ENCODE results near the gene IFI27L1.

DNA sequence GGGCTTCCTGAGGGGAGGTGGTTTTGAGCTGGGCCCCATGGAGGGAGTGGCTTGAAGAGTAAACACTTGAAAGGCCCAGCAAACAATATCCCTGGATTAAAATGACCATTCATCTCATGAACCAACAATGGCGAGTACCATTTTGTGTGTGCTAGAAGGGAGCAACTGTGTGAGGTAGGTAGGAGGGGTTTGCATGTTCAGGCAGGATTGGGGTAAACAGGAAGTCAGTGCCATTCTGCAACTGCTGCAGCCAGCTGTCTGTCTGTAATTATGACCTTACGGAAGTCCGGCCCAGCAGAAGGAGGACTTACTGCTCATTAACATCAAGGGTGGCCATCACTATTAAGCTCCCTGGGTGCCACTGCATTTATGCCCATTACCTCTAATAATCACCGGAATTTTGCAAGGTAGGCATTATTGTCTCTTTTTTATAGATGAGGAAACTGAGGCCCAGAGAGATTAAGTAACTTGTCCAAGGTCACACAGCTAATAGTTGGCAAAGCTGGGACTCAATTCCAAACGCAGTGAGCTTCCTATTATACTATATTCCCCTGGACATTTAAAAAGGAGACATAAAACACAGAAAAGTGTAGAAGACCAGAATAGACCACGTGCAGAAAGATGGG lies 64.9 kb downstream of the IFI27L1 start:
- TF ChIP-seq EZH2 (IDR thresholded peaks at IDR 0.05; ENCODE audit: borderline replicate concordance, low read depth, low read length, poor library complexity, severe bottlenecking) = no peak
- TF ChIP-seq, protein P1, sequence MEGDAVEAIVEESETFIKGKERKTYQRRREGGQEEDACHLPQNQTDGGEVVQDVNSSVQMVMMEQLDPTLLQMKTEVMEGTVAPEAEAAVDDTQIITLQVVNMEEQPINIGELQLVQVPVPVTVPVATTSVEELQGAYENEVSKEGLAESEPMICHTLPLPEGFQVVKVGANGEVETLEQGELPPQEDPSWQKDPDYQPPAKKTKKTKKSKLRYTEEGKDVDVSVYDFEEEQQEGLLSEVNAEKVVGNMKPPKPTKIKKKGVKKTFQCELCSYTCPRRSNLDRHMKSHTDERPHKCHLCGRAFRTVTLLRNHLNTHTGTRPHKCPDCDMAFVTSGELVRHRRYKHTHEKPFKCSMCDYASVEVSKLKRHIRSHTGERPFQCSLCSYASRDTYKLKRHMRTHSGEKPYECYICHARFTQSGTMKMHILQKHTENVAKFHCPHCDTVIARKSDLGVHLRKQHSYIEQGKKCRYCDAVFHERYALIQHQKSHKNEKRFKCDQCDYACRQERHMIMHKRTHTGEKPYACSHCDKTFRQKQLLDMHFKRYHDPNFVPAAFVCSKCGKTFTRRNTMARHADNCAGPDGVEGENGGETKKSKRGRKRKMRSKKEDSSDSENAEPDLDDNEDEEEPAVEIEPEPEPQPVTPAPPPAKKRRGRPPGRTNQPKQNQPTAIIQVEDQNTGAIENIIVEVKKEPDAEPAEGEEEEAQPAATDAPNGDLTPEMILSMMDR (conservative IDR thresholded peaks at IDR 0.05; ENCODE audit: low read depth, low read length) = no peak

All from A673 (cell line).